Kasumi-1 (cell line): ENCODE data around the gene TOPAZ1.
A peak's percentile ranks its signal among the peaks of the same experiment; 100 is the strongest.

Source experiments
- DNase-seq, 2 experiments: peaks; one replicate each; lab custom pipeline; 2025; lab: John Stamatoyannopoulos, UW

Gene TOPAZ1

GRCh38 chr3:44248152-44248551, 6.5 kb downstream of the TOPAZ1 start:
- DNase-seq = no peak

DNA sequence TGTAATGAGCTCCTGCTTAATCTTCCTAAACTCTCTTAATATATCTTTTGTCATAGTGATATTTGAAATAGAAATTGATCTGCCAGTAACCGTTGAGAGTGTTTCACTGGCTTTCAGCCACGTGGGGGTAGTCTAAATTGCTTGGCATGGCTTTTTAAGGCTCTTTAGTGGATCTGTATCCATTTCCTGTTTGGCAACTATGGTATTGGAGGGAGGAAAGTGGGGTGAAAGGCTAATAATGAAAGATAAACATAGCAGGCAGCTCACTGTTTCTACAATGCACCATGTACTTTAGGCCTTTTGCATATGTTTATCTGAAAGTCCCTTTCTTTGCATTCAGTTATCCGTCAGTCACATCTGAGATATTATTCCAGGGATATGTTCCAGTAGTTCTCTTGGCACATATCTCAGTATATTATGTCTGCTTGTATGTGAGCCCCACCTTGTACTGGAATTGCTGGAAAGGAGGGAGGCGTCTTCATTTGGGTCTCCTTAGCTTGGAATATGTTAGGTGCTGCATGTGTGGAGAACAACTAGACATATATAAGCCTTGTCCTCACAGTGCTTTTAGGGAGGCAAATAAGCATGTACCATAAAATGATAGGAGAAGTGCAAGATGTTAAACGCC, 10.8 kb downstream of the TOPAZ1 start:
- DNase-seq = no peak

GRCh38 chr3:44259404-44259803, 17.7 kb downstream of the TOPAZ1 start:
- DNase-seq = no peak

DNA sequence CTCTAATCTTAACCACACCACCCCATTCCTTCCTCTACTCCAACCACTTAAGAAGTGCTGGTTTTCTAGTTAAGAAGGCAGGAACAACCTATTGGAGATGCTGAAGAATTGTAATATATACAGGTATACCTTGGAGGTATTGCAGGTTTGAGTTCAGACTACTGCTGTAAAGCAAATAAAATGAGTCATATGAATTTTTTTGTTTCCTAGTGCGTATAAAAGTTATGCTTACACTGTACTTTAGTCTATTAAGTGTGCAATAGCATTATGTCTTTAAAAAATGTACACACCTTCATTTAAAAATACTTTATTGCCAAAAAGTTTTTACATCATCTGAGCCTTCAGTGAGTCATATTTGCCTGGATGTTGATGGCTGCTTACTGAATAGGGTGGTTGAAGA, 22.5 kb downstream of the TOPAZ1 start:
- no peak for DNase-seq

DNA sequence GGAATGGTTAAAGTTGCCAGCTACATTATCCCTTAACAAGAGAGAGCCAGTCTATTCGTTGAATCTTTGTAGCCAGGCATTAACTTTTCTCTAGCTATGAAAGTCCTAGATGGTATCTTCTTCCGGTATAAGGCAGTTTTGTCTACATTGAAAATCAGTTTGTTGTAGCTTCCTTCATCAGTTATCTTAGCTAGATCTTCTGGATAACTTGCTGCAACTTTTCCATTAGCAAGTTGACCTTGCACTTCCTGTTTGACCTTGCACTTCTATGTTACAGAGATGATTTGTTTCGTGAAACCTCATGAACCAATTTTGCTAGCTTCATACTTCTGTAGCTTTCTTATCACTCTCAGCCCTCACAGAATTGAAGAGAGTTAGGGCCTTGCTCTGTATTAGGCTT, 24.1 kb downstream of the TOPAZ1 start:
- DNase-seq = no peak

- no peak for DNase-seq
Observed at GRCh38 chr3:44272191-44272590, 30.5 kb downstream of the TOPAZ1 start.

GRCh38 chr3:44277925-44278324, 36.2 kb downstream of the TOPAZ1 start:
- no peak for DNase-seq

- DNase-seq = no peak
Observed at GRCh38 chr3:44280077-44280476, 38.4 kb downstream of the TOPAZ1 start.

DNA sequence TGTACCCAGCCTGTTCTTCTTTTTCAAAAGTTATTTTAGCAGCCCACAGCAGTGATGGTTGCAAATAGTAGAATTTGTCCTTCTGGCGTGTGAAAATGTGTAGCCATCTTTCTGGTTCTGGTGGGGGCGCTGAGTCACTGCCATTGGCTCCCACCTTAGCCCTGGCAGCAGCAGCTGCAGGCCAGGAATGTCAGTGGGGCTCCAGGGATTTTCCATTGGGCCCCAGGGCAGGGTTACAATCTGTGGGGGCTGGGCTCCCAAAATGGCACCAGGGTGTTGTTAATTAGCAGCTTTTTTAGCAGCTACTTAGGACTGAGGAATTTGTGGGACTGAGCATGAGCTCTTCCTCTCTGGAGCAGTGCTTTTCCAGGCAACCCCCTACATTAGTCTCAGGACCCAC, 38.9 kb downstream of the TOPAZ1 start:
- DNase-seq = no peak

GRCh38 chr3:44284949-44285348, 43.3 kb downstream of the TOPAZ1 start:
- no peak for DNase-seq

DNA sequence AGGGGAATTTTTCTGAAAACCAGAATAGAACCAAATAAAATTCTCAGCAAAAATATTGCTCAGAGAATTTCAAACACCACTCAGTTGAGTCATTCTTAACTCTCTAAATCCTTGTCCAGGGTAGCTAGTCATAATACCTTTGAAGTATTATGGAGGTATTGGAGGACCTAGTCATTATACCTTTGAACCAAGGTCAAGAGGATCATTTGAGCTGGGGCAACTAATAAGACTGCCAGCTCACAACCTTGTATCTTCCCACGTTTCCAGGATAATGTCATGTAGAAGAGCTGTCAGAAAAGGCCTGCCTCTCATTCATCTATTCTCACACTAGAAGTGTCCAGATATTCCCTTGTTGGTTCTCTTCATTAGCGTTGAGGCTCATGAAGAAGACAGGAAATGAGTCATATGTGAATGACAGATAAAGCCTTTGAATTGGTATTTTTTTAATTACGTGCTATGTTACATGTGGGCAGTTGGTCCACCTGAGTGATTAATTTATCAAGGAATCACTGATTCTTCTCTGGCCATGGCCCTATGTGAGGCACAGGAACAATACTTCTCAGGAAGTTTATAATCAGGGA, 48.3 kb downstream of the TOPAZ1 start:
- DNase-seq = no peak

DNA sequence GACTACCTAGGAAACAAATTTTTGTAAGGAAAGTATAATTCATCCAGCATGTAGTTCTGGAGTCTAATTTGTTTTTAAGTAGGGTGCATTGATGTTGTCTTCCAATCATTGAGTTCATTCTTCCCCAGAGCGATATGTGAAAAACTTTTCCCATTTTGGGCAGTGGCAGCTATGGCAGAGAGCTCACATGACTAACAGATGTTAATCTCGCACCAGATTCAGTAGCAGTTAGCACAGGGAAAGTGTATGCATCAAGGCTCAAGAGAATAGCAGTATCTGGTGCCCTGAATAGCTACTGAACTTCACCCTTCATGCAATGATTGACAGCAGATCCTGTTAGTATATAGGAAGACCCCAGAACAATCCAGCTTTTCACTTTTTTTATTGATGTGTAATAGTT, 50.6 kb downstream of the TOPAZ1 start:
- no peak for DNase-seq

DNA sequence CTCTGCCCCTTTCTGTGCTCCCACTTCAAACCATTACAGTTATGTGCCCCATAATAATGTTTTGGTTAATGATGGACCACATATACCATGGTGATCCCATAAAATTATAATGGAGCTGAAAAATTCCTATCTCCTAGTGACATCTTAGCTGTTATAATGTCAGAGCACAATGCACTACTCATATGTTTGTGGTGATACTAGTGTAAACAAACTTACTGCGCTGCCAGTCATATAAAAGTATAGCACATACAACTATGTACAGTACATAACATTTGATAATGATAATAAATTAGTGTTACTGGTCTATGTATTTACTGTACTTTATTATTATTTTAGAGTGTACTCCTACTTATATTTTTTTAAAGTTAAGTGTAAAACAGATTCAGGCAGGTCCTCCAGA, 51.3 kb downstream of the TOPAZ1 start:
- DNase-seq = no peak

DNA sequence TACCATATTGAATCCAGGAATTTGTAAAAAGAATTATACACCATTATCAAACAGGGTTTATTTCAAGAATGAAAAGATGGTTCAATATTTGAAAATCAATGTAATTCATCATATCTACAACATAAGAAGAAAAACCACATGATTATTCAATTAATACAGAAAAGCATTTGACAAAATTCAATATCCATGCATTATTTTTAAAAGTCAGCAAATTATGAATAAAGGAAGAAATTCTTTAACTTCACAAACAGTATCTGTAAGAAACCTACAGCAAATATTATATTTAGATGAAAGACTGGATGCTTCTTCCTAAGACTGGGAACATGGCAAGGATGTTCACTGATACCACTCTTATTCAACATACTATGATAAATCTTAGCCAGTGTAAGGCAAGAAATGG, 55.6 kb downstream of the TOPAZ1 start:
- no peak for DNase-seq

GRCh38 chr3:44301746-44302145, 60.1 kb downstream of the TOPAZ1 start:
- DNase-seq = no peak

GRCh38 chr3:44309500-44309899, 67.8 kb downstream of the TOPAZ1 start:
- peak in 1 of 2 experiments; percentile 23 for DNase-seq

GRCh38 chr3:44318891-44319311, 77.2 kb downstream of the TOPAZ1 start:
- peak; percentile 69 to 74 for DNase-seq

DNA sequence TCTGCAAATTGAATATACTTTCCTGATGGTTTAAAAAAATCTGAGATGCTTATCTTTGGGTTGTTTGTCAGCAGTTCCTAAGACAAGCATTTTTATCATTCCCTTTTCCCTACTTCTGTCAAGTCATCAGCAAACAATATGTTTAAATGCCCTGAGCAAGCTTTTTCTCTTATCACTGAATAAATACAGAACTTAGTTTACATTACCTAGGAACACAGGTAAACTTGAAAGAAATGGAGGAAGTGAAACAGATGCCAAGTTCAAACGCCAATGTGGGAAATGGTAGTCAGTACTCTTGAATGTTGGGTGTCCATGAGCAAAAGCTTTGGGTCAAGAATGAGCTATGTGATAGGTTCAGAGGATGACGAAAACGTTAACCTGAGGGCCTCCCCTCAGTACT, 79.6 kb downstream of the TOPAZ1 start:
- no peak for DNase-seq

- DNase-seq = peak; percentile 79 to 80
Observed at GRCh38 chr3:44323341-44323955, 81.8 kb downstream of the TOPAZ1 start.

DNA sequence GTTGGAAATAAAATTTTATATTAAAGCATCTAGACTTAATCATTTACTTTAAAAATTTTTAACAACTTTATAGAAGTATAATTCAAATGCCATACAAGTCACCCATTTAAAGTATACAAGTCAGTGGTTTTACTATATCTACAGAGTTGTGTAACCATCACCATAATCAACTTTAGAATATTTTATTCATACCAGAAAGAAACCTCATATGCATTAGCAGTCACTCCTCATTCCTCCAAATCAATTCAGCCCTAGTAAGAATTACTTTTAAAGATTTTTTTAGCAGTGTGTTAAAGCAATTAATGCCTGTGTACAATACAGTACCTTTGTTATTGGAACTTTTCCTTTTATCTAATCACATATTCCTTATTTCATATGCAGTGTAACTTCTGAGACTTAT, 82.9 kb downstream of the TOPAZ1 start:
- no peak for DNase-seq

GRCh38 chr3:44326019-44326418, 84.3 kb downstream of the TOPAZ1 start:
- peak; percentile 9 to 19 for DNase-seq

DNA sequence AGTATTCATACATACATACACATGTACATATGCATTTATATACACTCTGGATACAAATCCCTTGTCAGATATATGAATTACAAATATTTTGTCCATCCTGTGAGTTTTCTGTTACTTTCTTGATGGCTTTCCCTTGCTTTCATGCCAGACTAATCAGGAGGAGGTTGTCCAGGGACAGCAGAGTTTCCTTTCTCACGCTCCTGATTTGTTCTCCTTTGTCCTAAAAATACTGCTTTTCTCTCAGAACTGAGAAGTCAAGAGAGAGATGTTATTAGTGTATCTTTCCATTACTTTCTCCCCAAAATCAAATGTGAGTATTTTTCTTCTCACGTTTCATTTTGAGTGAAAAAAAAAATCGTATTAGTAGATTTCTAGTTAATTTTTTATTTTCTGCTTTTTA, 84.8 kb downstream of the TOPAZ1 start:
- DNase-seq = no peak

GRCh38 chr3:44329946-44330345, 88.3 kb downstream of the TOPAZ1 start:
- DNase-seq = peak in 1 of 2 experiments; percentile 10

DNA sequence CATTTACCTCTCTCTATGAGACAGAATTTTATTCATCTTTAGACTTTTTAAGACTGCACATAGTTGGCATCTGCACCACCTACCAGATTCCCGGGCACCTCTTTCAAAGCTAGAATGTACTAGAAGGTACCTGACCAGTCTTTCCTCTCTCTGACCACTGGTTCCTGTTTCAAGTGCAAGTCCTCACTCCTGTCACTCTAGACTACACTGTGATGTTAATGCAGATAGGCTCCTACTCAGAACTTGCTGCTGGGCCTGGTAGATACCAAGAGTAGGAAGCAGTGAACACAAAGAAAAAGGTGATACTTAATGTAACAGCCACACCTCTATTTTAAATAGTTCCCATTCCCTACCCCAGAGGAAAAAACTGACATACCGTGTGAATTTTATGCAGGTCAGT, 88.8 kb downstream of the TOPAZ1 start:
- no peak for DNase-seq
